Keratinocyte (primary cell): ENCODE measurements around the gene SPANXD.

Source experiments
- CTCF ChIP-seq, 3 experiments: IDR thresholded peaks in 1 of 3; conservative IDR thresholded peaks in 1 of 3; optimal IDR thresholded peaks in 1 of 3; 2 replicates in 2 of 3; 3 replicates in 1 of 3; pipeline versions ENCODE3 to v1.5.1; 2011; ENCODE audit warnings: low read length in 3 of 3, mild to moderate bottlenecking in 3 of 3, moderate library complexity in 2 of 3, control low read depth in 1 of 3, inconsistent platforms in 1 of 3; ENCODE audit not compliant: insufficient read depth in 2 of 3; ENCODE audit errors: extremely low read depth in 1 of 3
- EZH2 ChIP-seq: IDR thresholded peaks from one replicate; pipeline ENCODE4 v1.6.1; 2012; ENCODE audit warnings: inconsistent platforms, mild to moderate bottlenecking, low read length, moderate library complexity

GRCh38 chrX:141733371-141733770, 34.8 kb upstream of the SPANXD start:
- TF ChIP-seq CTCF (optimal IDR thresholded peaks at IDR 0.05 in 1 of 3, IDR thresholded peaks at IDR 0.05 in 1 of 3, conservative IDR thresholded peaks at IDR 0.05 in 1 of 3; ENCODE audit: extremely low read depth in 1 of 3, insufficient read depth in 2 of 3, low read length in 3 of 3) (no peak), EZH2 (no peak)
